Hepatocyte (in vitro differentiated cells): Measurements from ENCODE around the gene MAGI1.

Experiments used
- CTCF ChIP-seq: fragments of 200-600 bp; sonication (generic); IDR thresholded peaks from 2 replicates; pipeline ENCODE4 v1.5.1; 2016; ENCODE audit warnings: antibody characterized with exemption, mild to moderate bottlenecking; ENCODE audit not compliant: poor library complexity
- EZH2 ChIP-seq: fragments of 200-600 bp; sonication (generic); IDR thresholded peaks from 2 replicates; pipeline ENCODE4 v1.6.1; 2016; ENCODE audit warnings: antibody characterized with exemption, mild to moderate bottlenecking, borderline replicate concordance
- EZH2phosphoT487 ChIP-seq: fragments of 200-600 bp; sonication (generic); IDR thresholded peaks from one replicate; pipeline ENCODE4 v1.6.1; 2018; ENCODE audit warnings: antibody characterized with exemption, mild to moderate bottlenecking, low read depth, moderate library complexity; ENCODE audit not compliant: unreplicated experiment, severe bottlenecking

- no peak for TF ChIP-seq CTCF
- TF ChIP-seq EZH2phosphoT487: no peak
- no peak for TF ChIP-seq EZH2
These were observed 24.1 kb downstream of the MAGI1 start for GRCh38 chr3:66014651-66015050.
